ENCODE results near the gene NOL11. TPM values are rescaled to one million over a fixed set of nuclear protein-coding genes. Genes with fewer than 3 reads are reported as not detected.

The NOL11 gene
- total and polyA plus RNA-seq, 2 of the 4 experiments (the other 2 are of a cell fraction), result 26.2 to 58.3 TPM

- H4K91ac ChIP-seq (ENCODE audit: insufficient read depth, low read depth, low read length), result no peak overlapping the region
- H2AK9ac ChIP-seq (replicated peaks; ENCODE audit: low read depth, low read length, poor library complexity), result no peak overlapping the region
- in situ Hi-C loops (cut with MboI; ENCODE audit: low sequenced_read_pairs) (no loop called here), dilution Hi-C loops (cut with HindIII; ENCODE audit: low sequenced_read_pairs, unreplicated experiment) (no loop called here), intact Hi-C loops (cut with micrococcal nuclease) (no loop called here)
- no peaks in the 10 kb centered on the region for H3K9me1 ChIP-seq (ENCODE audit: insufficient read depth, low read length)
- ATAC-seq (ENCODE audit: low read depth) (no peak), DNase-seq (no peak)
- H3K9me3 ChIP-seq (ENCODE audit: control insufficient read depth, insufficient read depth, low read length), result no peaks in the 10 kb centered on the region
- no peak overlapping the region for H3K4me3 ChIP-seq (ENCODE audit: insufficient read depth, low read depth, low read length)
- H3K79me1 ChIP-seq (ENCODE audit: low read depth in 1 of 2, low read length in 2 of 2), result no peaks in the 10 kb centered on the region
- no TSS peak for BruUV-seq (replicated peaks)
- no peak overlapping the region for H3K23ac ChIP-seq (ENCODE audit: low read depth, low read length)
- no peak overlapping the region for H3K4me2 ChIP-seq (ENCODE audit: low read depth, low read length)
- H3K9ac ChIP-seq (ENCODE audit: low read depth, low read length), result no peak overlapping the region
- CTCF ChIA-PET, result interaction anchor here (0.7 kb wide), 1 partner anchor 232 kb away, joined by 3 read pairs; no protein-coding TSS in a partner anchor
- no peak overlapping the region for H2AFZ ChIP-seq (replicated peaks; ENCODE audit: low read length, poor library complexity)
- H3K18ac ChIP-seq (ENCODE audit: low read depth, low read length), result no peak overlapping the region
- no peak overlapping the region for H2BK120ac ChIP-seq (ENCODE audit: low read depth, low read length)
- H2BK15ac ChIP-seq (ENCODE audit: low read depth, low read length), result no peak overlapping the region
- no peak overlapping the region for H4K8ac ChIP-seq (ENCODE audit: low read depth in 2 of 2, low read length in 2 of 2)
- H3K27ac ChIP-seq (ENCODE audit: insufficient read depth, low read length), result no peak overlapping the region
- TF ChIP-seq NFE2L2 (IDR thresholded peaks at IDR 0.05; ENCODE audit: low read depth, low read length) (no peak), CEBPB (IDR thresholded peaks at IDR 0.05; ENCODE audit: low read depth, low read length) (no peak), RAD21 (IDR thresholded peaks at IDR 0.05; ENCODE audit: low read length) (no peak), MAZ (IDR thresholded peaks at IDR 0.05; ENCODE audit: borderline replicate concordance, low read depth, low read length) (no peak), RCOR1 (IDR thresholded peaks at IDR 0.05; ENCODE audit: insufficient replicate concordance, low read length) (no peak), FOS (IDR thresholded peaks at IDR 0.05; ENCODE audit: low read depth, low read length) (no peak), MXI1 (IDR thresholded peaks at IDR 0.05; ENCODE audit: borderline replicate concordance, low read depth, low read length) (no peak), CHD1 (IDR thresholded peaks at IDR 0.05; ENCODE audit: low read depth, low read length) (no peak), MAFK (IDR thresholded peaks at IDR 0.05; ENCODE audit: low read depth, low read length) (no peak), POLR2A (IDR thresholded peaks at IDR 0.05; ENCODE audit: low read depth, low read length) (no peak), BHLHE40 (IDR thresholded peaks at IDR 0.05; ENCODE audit: low read depth, low read length) (no peak), SMC3 (IDR thresholded peaks at IDR 0.05; ENCODE audit: low read depth, low read length) (no peak), RFX5 (IDR thresholded peaks at IDR 0.05; ENCODE audit: low read depth, low read length) (no peak)
- TF ChIP-seq, protein P1, sequence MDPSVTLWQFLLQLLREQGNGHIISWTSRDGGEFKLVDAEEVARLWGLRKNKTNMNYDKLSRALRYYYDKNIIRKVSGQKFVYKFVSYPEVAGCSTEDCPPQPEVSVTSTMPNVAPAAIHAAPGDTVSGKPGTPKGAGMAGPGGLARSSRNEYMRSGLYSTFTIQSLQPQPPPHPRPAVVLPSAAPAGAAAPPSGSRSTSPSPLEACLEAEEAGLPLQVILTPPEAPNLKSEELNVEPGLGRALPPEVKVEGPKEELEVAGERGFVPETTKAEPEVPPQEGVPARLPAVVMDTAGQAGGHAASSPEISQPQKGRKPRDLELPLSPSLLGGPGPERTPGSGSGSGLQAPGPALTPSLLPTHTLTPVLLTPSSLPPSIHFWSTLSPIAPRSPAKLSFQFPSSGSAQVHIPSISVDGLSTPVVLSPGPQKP (IDR thresholded peaks at IDR 0.05; ENCODE audit: borderline replicate concordance, low read depth, low read length), result no peak
- TF ChIP-seq, protein P2, sequence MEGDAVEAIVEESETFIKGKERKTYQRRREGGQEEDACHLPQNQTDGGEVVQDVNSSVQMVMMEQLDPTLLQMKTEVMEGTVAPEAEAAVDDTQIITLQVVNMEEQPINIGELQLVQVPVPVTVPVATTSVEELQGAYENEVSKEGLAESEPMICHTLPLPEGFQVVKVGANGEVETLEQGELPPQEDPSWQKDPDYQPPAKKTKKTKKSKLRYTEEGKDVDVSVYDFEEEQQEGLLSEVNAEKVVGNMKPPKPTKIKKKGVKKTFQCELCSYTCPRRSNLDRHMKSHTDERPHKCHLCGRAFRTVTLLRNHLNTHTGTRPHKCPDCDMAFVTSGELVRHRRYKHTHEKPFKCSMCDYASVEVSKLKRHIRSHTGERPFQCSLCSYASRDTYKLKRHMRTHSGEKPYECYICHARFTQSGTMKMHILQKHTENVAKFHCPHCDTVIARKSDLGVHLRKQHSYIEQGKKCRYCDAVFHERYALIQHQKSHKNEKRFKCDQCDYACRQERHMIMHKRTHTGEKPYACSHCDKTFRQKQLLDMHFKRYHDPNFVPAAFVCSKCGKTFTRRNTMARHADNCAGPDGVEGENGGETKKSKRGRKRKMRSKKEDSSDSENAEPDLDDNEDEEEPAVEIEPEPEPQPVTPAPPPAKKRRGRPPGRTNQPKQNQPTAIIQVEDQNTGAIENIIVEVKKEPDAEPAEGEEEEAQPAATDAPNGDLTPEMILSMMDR (conservative IDR thresholded peaks at IDR 0.05; ENCODE audit: low read depth, low read length), result no peak
- TF ChIP-seq, protein P3, sequence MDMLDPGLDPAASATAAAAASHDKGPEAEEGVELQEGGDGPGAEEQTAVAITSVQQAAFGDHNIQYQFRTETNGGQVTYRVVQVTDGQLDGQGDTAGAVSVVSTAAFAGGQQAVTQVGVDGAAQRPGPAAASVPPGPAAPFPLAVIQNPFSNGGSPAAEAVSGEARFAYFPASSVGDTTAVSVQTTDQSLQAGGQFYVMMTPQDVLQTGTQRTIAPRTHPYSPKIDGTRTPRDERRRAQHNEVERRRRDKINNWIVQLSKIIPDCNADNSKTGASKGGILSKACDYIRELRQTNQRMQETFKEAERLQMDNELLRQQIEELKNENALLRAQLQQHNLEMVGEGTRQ (IDR thresholded peaks at IDR 0.05; ENCODE audit: low read depth, low read length), result no peak
- H3K27me3 ChIP-seq (ENCODE audit: control insufficient read depth, insufficient read depth, low read length), result no peaks in the 10 kb centered on the region; the same call in 1 of the 2 replicates
- POLR2A ChIA-PET (ENCODE audit: unreplicated experiment), result no interaction called here
- H3K4ac ChIP-seq (ENCODE audit: low read depth, low read length), result no peak overlapping the region
- H4K20me1 ChIP-seq (ENCODE audit: insufficient read depth, low read length), result no peaks in the 10 kb centered on the region
- H2BK20ac ChIP-seq (ENCODE audit: low read depth, low read length), result no peak overlapping the region
- H4K5ac ChIP-seq (ENCODE audit: low read depth, low read length), result no peak overlapping the region
- no peak overlapping the region for H2AK5ac ChIP-seq (ENCODE audit: low read depth, low read length)
- no peaks in the 10 kb centered on the region for H3K4me1 ChIP-seq (ENCODE audit: control insufficient read depth, insufficient read depth, low read length)
- WGBS, 2 experiments (ENCODE audit: extremely low coverage in 2 of 2, insufficient read length in 1 of 2), result no CpG with 5 or more reads among the region's 2 CpGs
- H3K56ac ChIP-seq (ENCODE audit: extremely low read depth, insufficient read depth, low read length), result no peak overlapping the region
- no peak overlapping the region for H2BK5ac ChIP-seq (ENCODE audit: low read depth, low read length, poor library complexity, severe bottlenecking)
- H3K36me3 ChIP-seq (ENCODE audit: control insufficient read depth, insufficient read depth, low read length), result no peaks in the 10 kb centered on the region
- H3K14ac ChIP-seq (replicated peaks; ENCODE audit: low read depth, low read length), result no peak overlapping the region
These were observed 10.3 kb upstream of the NOL11 start for GRCh38 chr17:67707442-67707841.
